Right lobe of liver (tissue), 6 donors: ENCODE results near the gene ADRA1B. TPM values are rescaled to one million over a fixed set of nuclear protein-coding genes. Genes with fewer than 3 reads are reported as not detected.
A peak's percentile ranks its signal among the peaks of the same experiment; 100 is the strongest.

Experiments
- ATAC-seq, 4 donors: fragments of 200-7000 bp; cut with Tn5 transposase; one replicate each; pipeline ENCODE4 v1.9.1; 2020; ENCODE audit warnings: mild to moderate bottlenecking in 4 of 4, moderate library complexity in 4 of 4
- DNase-seq, 3 donors: peaks; one replicate each; pipeline ENCODE4 v3.0.0-alpha.2; 2020
- H3K27ac ChIP-seq, 3 donors: fragments of 200-600 bp; one replicate each; pipeline ENCODE4 v1.8.0; 2022
- H3K27me3 ChIP-seq, 2 donors: fragments of 200-600 bp; one replicate each; pipeline ENCODE4 v1.8.0; 2022
- H3K36me3 ChIP-seq, 4 donors: fragments of 200-600 bp; sonication (generic) in 1 of 4; one replicate each; pipeline versions ENCODE4 v1.5.1 to v1.8.0; 2017 to 2022; ENCODE audit warnings: control low read depth in 1 of 4
- H3K4me1 ChIP-seq, 4 donors: fragments of 200-600 bp; sonication (generic) in 1 of 4; one replicate each; pipeline versions ENCODE4 v1.5.1 to v1.8.0; 2017 to 2022; ENCODE audit warnings: control low read depth in 1 of 4
- H3K4me3 ChIP-seq, 3 donors: fragments of 200-600 bp; one replicate each; pipeline ENCODE4 v1.8.0; 2022
- H3K9me3 ChIP-seq, 4 donors: fragments of 200-600 bp; sonication (generic) in 1 of 4; one replicate each; pipeline versions ENCODE4 v1.5.1 to v1.8.0; 2017 to 2022; ENCODE audit warnings: control low read depth in 1 of 4
- POLR2A ChIP-seq: fragments of 450-650 bp; IDR thresholded peaks from one replicate; pipeline ENCODE4 v1.6.1; 2017; ENCODE audit warnings: antibody characterized with exemption, mild to moderate bottlenecking
- WGBS: methylation state at CpG from one replicate; pipeline ENCODE4 v1.1.6; 2018; ENCODE audit warnings: low coverage, low lambda C conversion rate; ENCODE audit not compliant: insufficient coverage; ENCODE audit errors: missing lambda C conversion rate; 5-methylcytosine and 5-hydroxymethylcytosine counted together
- intact Hi-C, 2 donors: fragments of 100-400 bp; cut with DNase I; formaldehyde crosslinking; loops; one replicate each; pipeline versions ENCODE4 v1.11.2 to v1.14.1; 2022
- total RNA-seq, 6 experiments: library from RNA; depleted of rRNA in 2 of 6; stranded (reverse); fragments of >200 nt in 2 of 6; fragmentation: NEBNext Ultra II Directional in 3 of 6; extraction: Animal tissue kit (Norgen Biotek cat#: 25700) in 3 of 6; gene quantifications; one replicate each; pipeline versions ENCODE4 v1.1.0 to v1.2.4, GENCODE V29; 2016 to 2023
- TF ChIP-seq, protein P1 (sequence below), 4 donors: fragments of 200-600 bp in 3 of 4; fragments of 450-650 bp in 1 of 4; IDR thresholded peaks; one replicate each; pipeline versions ENCODE4 v1.5.1 to v1.8.0; 2016 to 2022; ENCODE audit warnings: antibody characterized with exemption in 4 of 4, mild to moderate bottlenecking in 2 of 4
- donor health status: DM: no; HTN: yes; CAD: no.
- donor health status: DM: no; HTN: no; CAD: no.
- donor health status: DM: no; HTN: no; CAD: no.
- donor health status: DM: no; HTN: yes; CAD: no.
- donor health status: DM: no; HTN: yes; CAD: no.

ADRA1B gene
- total RNA-seq, 6 experiments from 2014 or later = 7.8 to 17.1 (median 10.2) TPM

DNA sequence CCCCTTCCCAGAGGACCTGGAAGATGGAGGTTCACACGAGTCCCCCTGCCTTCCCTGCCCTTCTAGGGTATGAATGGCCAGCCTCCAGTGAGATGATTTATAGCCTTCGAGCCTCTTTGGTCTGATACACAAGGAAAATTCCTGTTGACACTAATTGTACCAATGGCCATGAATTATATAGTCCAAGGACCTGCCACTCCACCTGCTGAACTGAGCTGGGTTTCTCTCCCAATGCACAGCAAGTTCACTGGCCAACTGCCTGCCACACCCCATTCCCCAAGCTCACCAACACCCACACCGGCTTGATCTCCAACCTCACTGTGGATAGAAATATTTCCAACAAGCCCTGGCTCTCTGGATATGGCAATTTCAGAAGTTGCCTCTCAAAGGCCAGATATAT, 9.3 kb upstream of the ADRA1B start:
- TF ChIP-seq, protein P1, sequence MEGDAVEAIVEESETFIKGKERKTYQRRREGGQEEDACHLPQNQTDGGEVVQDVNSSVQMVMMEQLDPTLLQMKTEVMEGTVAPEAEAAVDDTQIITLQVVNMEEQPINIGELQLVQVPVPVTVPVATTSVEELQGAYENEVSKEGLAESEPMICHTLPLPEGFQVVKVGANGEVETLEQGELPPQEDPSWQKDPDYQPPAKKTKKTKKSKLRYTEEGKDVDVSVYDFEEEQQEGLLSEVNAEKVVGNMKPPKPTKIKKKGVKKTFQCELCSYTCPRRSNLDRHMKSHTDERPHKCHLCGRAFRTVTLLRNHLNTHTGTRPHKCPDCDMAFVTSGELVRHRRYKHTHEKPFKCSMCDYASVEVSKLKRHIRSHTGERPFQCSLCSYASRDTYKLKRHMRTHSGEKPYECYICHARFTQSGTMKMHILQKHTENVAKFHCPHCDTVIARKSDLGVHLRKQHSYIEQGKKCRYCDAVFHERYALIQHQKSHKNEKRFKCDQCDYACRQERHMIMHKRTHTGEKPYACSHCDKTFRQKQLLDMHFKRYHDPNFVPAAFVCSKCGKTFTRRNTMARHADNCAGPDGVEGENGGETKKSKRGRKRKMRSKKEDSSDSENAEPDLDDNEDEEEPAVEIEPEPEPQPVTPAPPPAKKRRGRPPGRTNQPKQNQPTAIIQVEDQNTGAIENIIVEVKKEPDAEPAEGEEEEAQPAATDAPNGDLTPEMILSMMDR (IDR thresholded peaks at IDR 0.05) = no peak
- TF ChIP-seq POLR2A = no peak
- Histone ChIP-seq H3K27me3 (no peaks in the 10 kb centered on the region), H3K9me3 (no peaks in the 10 kb centered on the region), H3K4me1 (peaks cover 0 to 45% (median 21%) of the 10 kb centered on the region in 4 donors), H3K4me3 (no peak overlapping the region), H3K27ac (no peak overlapping the region), H3K36me3 (no peaks in the 10 kb centered on the region)
- DNase-seq = no peak
- intact Hi-C loops = no loop called here
- no peak for ATAC-seq
- WGBS = 69% methylated on average over 3 of the region's 3 CpGs

DNA sequence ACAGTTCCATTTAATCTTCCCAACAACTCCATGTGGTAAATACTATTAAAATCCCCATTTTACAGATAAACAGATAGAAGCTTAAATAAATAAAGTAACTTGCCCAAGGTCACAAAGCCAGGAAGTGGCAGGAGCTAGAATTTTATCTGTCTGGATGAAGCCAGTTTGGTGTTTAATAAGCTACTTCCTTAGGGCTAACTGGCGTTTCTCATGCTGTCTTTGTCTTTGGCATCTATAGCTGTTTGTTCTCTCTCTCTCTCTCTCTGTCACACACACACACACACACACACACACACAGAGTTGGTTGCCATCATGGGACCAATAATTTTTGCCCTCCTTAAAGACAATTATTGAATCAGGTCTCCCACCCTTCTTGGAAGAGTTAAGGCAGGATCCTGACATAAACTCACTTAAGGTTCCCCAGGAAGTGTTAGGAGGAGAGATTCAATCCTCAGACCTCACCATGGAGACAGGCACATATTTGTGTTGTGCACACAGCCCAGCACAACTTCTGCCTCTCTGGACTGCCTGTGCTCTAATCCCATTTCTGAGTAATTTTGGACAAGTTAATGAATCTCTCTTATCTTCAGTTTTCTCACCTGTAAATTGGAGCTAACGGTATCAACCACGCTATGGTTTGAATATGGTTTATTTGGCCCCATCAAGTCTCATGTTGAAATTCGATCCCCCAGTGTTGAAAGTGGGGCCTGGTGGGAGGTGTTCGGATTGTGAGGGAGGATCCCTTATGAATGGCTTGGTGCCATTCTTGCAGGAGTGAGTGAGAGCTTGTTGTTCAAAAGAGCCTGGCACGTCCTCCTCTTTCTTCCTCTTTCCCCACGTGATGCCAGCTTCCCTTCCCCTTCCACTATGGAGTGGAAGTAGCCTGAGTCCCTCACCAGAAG, 8.3 kb upstream of the ADRA1B start:
- ATAC-seq = no peak
- WGBS = 54% methylated on average over 6 of the region's 7 CpGs
- Histone ChIP-seq H3K9me3 (no peaks in the 10 kb centered on the region), H3K4me3 (no peak overlapping the region), H3K27ac (peak overlapping the region in 1 of 3 donors; percentile 3), H3K27me3 (no peaks in the 10 kb centered on the region), H3K4me1 (peaks cover 0 to 55% (median 29%) of the 10 kb centered on the region in 4 donors), H3K36me3 (no peaks in the 10 kb centered on the region)
- DNase-seq = no peak
- TF ChIP-seq, protein P1 (IDR thresholded peaks at IDR 0.05) = no peak
- no peak for TF ChIP-seq POLR2A
- intact Hi-C loops = no loop called here

DNA sequence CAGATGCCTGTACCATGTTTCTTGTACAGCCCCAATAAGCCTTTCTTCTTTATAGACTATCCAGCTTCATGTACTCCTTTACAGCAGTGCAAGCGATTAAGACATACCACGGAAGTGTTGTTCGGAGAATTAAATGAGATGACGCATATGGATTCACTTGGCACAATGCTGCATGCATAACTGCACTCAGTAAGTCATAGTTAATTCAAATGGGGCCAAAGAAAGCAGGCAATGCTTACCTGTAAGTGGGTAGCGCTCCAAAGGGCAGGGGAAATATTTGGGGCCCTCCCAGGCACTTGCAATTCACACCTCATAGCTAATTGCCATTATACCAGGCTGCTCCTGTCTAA, 7.7 kb upstream of the ADRA1B start:
- no peaks in the 10 kb centered on the region for H3K27me3 ChIP-seq
- H3K4me3 ChIP-seq = no peak overlapping the region
- WGBS = 80% methylated on average over 5 of the region's 5 CpGs
- no peaks in the 10 kb centered on the region for H3K9me3 ChIP-seq
- intact Hi-C loops = no loop called here
- TF ChIP-seq, protein P1 (IDR thresholded peaks at IDR 0.05) = no peak
- TF ChIP-seq POLR2A = no peak
- no peak for ATAC-seq
- peak overlapping the region in 1 of 3 donors; percentile 90 for H3K27ac ChIP-seq
- H3K4me1 ChIP-seq = peaks cover 0 to 61% (median 32%) of the 10 kb centered on the region in 4 donors
- H3K36me3 ChIP-seq = no peaks in the 10 kb centered on the region
- no peak for DNase-seq

DNA sequence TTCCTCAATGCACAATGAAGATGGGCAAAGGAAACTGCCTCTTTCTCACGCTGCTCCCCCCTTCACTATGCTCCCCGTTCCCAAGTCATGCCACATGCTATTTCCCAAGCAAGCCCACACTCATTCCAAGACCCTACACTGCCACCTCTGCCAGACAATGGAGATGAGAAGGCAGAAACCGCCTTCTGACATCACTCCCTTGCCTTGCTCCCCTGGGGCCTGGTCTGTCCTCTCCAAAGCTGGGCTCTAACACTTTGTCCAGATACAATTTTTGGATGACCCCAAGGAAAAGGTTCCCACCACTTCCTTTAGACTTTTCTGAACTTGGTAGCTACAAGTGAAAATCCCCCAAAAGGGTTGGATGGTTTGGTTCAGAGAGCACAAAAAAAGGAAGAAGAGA, 7.2 kb upstream of the ADRA1B start:
- ATAC-seq = no peak
- no peak overlapping the region for H3K4me3 ChIP-seq
- H3K27ac ChIP-seq = peak overlapping the region in 2 of 3 donors; percentile 90 to 92
- H3K36me3 ChIP-seq = no peaks in the 10 kb centered on the region
- no peaks in the 10 kb centered on the region for H3K27me3 ChIP-seq
- 65% methylated on average over 3 of the region's 3 CpGs for WGBS
- intact Hi-C loops = no loop called here
- DNase-seq = no peak
- peaks cover 0 to 67% (median 34%) of the 10 kb centered on the region in 4 donors for H3K4me1 ChIP-seq
- TF ChIP-seq, protein P1 (IDR thresholded peaks at IDR 0.05) = no peak
- no peak for TF ChIP-seq POLR2A
- H3K9me3 ChIP-seq = no peaks in the 10 kb centered on the region
